Measurements from ENCODE around the gene POR. TPM values are rescaled to one million over a fixed set of nuclear protein-coding genes. Genes with fewer than 3 reads are reported as not detected.
A peak's percentile ranks its signal among the peaks of the same experiment; 100 is the strongest.

The POR gene
- total and polyA plus RNA-seq, 2 of the 8 experiments (the other 6 are each of a cell fraction or from before 2014, with no cell fraction given), result 98.7 to 144 TPM

DNA sequence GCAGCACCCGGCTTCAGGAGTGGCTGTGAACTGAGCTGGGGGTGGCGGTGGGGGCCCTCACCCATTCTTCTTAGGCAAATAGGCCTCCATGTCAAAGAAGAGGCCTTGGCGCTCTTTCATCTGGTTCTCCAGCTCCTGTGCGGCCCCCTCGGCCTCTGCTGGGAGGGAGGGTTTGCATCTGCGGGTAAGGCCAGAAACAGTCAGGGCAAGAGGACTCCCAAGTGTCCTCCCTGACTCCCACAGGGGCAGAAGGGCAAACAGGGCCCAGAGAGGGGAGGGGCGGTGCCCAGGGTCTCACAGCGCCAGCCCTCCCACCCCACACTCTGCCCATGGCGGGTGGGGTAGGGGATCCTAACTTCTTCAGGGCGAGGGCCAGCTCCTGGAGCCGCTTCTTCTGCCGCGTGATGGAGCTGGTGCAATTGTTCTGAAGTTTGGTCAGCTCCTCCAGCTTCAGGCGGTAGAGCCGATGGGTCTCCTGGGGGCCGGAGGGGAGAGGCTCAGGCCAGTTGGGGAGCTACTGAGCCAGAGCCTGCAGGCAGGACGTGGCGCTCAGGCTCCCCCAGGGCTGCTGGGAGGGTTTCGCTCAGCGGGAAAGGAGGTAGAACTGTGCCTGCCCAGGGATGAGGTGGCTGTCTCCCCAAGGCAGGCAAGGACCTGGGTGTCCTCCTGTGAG lies 77.3 kb downstream of the POR start:
- peaks cover 0 to 31% (median 21%) of the 10 kb centered on the region in 4 experiments; a peak in 6 of 7 replicates for H3K4me1 ChIP-seq (replicated peaks in 1 of 4; ENCODE audit: control insufficient read depth in 3 of 4, insufficient read depth in 4 of 4, low read length in 3 of 4)
- ChIA-PET CTCF (ENCODE audit: partially characterized antibody) (interaction anchor here (1.2 to 6.3 kb wide), 4 partner anchors 9 to 76 kb away, joined by 3 to 41 read pairs (median 3); no protein-coding TSS in a partner anchor), POLR2A (ENCODE audit: partially characterized antibody) (interaction anchor here (1.2 to 2.9 kb wide), 4 partner anchors 18 to 77 kb away, joined by 3 to 7 read pairs (median 4); partner anchors contain the start of genes MDH2, POR and STYXL1)
- H3K27me3 ChIP-seq (replicated peaks in 1 of 4; ENCODE audit: control insufficient read depth in 3 of 4, extremely low read depth in 1 of 4, insufficient read depth in 3 of 4, low read length in 3 of 4), result no peaks in the 10 kb centered on the region
- H4K5ac ChIP-seq (ENCODE audit: insufficient read length, low read depth, low read length), result no peak overlapping the region
- H3K9me3 ChIP-seq (ENCODE audit: insufficient read depth in 2 of 2, low read depth in 1 of 2, low read length in 1 of 2), result no peaks in the 10 kb centered on the region
- 0 out of 2 replicates have a peak overlapping the region, but pooled peaks have one; percentile 4 for H2BK12ac ChIP-seq (ENCODE audit: low read depth, low read length)
- DNase-seq (ENCODE audit: low read depth in 1 of 2, low spot score in 2 of 2) (no peak), FAIRE-seq (no peak)
- no peaks in the 10 kb centered on the region for H3K79me2 ChIP-seq (ENCODE audit: control insufficient read depth in 1 of 2, insufficient read depth in 2 of 2, low read length in 2 of 2)
- 0 out of 4 replicates have a peak, but pooled peaks of 1 of the 2 experiments have one; percentile 3 for TF ChIP-seq RAD21 (IDR thresholded peaks at IDR 0.05 in 1 of 2, conservative IDR thresholded peaks at IDR 0.05 in 1 of 2; ENCODE audit: low read depth in 2 of 2, low read length in 2 of 2)
- TF ChIP-seq, protein P1, sequence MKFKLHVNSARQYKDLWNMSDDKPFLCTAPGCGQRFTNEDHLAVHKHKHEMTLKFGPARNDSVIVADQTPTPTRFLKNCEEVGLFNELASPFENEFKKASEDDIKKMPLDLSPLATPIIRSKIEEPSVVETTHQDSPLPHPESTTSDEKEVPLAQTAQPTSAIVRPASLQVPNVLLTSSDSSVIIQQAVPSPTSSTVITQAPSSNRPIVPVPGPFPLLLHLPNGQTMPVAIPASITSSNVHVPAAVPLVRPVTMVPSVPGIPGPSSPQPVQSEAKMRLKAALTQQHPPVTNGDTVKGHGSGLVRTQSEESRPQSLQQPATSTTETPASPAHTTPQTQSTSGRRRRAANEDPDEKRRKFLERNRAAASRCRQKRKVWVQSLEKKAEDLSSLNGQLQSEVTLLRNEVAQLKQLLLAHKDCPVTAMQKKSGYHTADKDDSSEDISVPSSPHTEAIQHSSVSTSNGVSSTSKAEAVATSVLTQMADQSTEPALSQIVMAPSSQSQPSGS (IDR thresholded peaks at IDR 0.05; ENCODE audit: low read length), result no peak
- TF ChIP-seq SP4 (IDR thresholded peaks at IDR 0.05; ENCODE audit: low read length), result no peak
- TF ChIP-seq SAP30 (IDR thresholded peaks at IDR 0.05; ENCODE audit: insufficient read depth, insufficient replicate concordance, low read length), result no peak
- TF ChIP-seq MAFK (IDR thresholded peaks at IDR 0.05; ENCODE audit: low read depth, low read length), result no peak
- TF ChIP-seq RXRA (IDR thresholded peaks at IDR 0.05; ENCODE audit: insufficient read depth, low read depth, low read length), result no peak
- H3K18ac ChIP-seq (ENCODE audit: extremely low read depth, low read length), result no peak overlapping the region
- H3K27ac ChIP-seq (ENCODE audit: low read depth, low read length), result no peak overlapping the region
- H3K56ac ChIP-seq (replicated peaks; ENCODE audit: insufficient read length, low read depth, low read length), result no peak overlapping the region
- H3K23ac ChIP-seq (ENCODE audit: insufficient read length), result no peak overlapping the region
- H2BK20ac ChIP-seq (ENCODE audit: low read length), result no peak overlapping the region
- 95% methylated on average over 18 of the region's 20 CpGs; no CpG with 5 or more reads in 1 of the 2 experiments for WGBS, 2 experiments (ENCODE audit: extremely low coverage in 1 of 2, insufficient coverage in 1 of 2, insufficient read length in 1 of 2, insufficient replicate concordance in 2 of 2, low coverage in 1 of 2, low lambda C conversion rate in 2 of 2, missing lambda C conversion rate in 1 of 2)
- no peak overlapping the region for H3K14ac ChIP-seq (ENCODE audit: insufficient read length)
- H3K4ac ChIP-seq (replicated peaks; ENCODE audit: insufficient read length, low read depth, low read length), result no peak overlapping the region
- no peak overlapping the region for H2BK120ac ChIP-seq (replicated peaks; ENCODE audit: low read depth, low read length)
- no peak overlapping the region for H3K4me2 ChIP-seq (ENCODE audit: insufficient read depth in 1 of 2, low read depth in 2 of 2, low read length in 2 of 2)
- H3K36me3 ChIP-seq (ENCODE audit: control insufficient read depth in 2 of 4, insufficient read depth in 4 of 4, low read length in 3 of 4), result peaks cover 0 to 5% (median 2%) of the 10 kb centered on the region in 4 experiments; a peak in 4 of 8 replicates
- no peak overlapping the region for H3K9ac ChIP-seq (replicated peaks in 1 of 4; ENCODE audit: extremely low read depth in 1 of 4, low read depth in 3 of 4, low read length in 3 of 4)
- H4K20me1 ChIP-seq (replicated peaks in 1 of 2; ENCODE audit: control insufficient read depth in 1 of 2, insufficient read depth in 2 of 2, low read length in 2 of 2), result no peaks in the 10 kb centered on the region
- no peak overlapping the region for H2AK5ac ChIP-seq (ENCODE audit: low read depth, low read length)
- H2BK5ac ChIP-seq (ENCODE audit: low read depth, low read length), result no peak overlapping the region
- no peak overlapping the region for H3K4me3 ChIP-seq (ENCODE audit: extremely low read depth in 1 of 4, insufficient read depth in 2 of 4, low read depth in 3 of 4, low read length in 4 of 4)
- H4K8ac ChIP-seq (ENCODE audit: extremely low read depth, insufficient read depth, low read length), result no peak overlapping the region
- H2BK15ac ChIP-seq (ENCODE audit: low read length), result no peak overlapping the region
- H2AFZ ChIP-seq (ENCODE audit: low read length), result no peak overlapping the region
- peaks cover 13% of the 10 kb centered on the region; the same call in 1 of the 2 replicates for H3K23me2 ChIP-seq (ENCODE audit: low read depth, low read length)
- peak overlapping the region; percentile 39 for H4K91ac ChIP-seq (replicated peaks; ENCODE audit: insufficient read length, low read length)
- H3K79me1 ChIP-seq (ENCODE audit: low read depth, low read length), result 0 out of 2 replicates have a peak, but pooled peaks cover 2% of the 10 kb centered on the region
